IPS-NIHi7 (cell line): ENCODE results near the gene PRSS12.
A peak's percentile ranks its signal among the peaks of the same experiment; 100 is the strongest.
"Not testable (repeated sequence)": the region's sequence is repeated elsewhere in the genome, so short reads cannot be mapped to it uniquely, and the experiment has no call there.

ENCODE experiments used
- DNase-seq: peaks from one replicate; pipeline ENCODE4 v3.0.0; 2012; ENCODE audit warnings: mixed read lengths; ENCODE audit errors: extremely low spot score

The PRSS12 gene, protein sequence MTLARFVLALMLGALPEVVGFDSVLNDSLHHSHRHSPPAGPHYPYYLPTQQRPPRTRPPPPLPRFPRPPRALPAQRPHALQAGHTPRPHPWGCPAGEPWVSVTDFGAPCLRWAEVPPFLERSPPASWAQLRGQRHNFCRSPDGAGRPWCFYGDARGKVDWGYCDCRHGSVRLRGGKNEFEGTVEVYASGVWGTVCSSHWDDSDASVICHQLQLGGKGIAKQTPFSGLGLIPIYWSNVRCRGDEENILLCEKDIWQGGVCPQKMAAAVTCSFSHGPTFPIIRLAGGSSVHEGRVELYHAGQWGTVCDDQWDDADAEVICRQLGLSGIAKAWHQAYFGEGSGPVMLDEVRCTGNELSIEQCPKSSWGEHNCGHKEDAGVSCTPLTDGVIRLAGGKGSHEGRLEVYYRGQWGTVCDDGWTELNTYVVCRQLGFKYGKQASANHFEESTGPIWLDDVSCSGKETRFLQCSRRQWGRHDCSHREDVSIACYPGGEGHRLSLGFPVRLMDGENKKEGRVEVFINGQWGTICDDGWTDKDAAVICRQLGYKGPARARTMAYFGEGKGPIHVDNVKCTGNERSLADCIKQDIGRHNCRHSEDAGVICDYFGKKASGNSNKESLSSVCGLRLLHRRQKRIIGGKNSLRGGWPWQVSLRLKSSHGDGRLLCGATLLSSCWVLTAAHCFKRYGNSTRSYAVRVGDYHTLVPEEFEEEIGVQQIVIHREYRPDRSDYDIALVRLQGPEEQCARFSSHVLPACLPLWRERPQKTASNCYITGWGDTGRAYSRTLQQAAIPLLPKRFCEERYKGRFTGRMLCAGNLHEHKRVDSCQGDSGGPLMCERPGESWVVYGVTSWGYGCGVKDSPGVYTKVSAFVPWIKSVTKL

DNA sequence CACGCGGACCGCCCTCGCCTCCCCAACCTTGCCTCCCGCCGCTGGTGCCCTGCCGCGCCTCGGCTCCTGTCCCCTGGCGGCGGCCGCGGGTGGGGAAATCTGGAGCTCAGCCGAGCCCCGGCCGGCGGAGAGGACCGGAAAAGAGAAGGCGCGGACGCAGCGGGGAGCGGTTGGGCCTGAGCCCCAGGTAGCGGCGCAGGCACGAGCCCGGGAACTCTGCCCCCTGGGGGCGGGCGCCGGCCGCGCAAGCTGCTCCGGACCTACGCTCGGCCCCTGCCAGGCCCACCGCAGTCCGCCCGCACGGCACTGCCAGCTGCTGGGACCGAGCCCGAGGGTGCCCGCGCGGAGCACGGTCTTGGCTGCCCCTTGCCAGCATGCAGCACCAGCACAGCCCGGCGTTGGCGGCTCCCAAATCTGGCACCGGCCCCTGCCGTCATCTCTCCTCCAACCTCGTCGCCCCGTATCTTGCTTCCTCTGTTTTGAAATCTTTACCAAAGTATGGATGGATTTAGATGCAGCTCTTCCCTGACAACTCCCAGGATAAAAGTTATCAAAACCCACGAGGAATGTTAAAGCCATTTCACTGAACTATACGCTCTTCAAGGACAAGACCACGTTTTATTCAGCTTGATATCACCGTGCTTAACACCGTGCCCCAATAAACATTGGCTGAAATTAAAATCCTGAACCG is at the start of gene PRSS12:
Gene PRSS12, minus strand, starts transcription at position 161 of the 691 bp plus-strand sequence. CDS start 283 bp downstream, outside the sequence.
- DNase-seq, result peak; percentile 88

DNA sequence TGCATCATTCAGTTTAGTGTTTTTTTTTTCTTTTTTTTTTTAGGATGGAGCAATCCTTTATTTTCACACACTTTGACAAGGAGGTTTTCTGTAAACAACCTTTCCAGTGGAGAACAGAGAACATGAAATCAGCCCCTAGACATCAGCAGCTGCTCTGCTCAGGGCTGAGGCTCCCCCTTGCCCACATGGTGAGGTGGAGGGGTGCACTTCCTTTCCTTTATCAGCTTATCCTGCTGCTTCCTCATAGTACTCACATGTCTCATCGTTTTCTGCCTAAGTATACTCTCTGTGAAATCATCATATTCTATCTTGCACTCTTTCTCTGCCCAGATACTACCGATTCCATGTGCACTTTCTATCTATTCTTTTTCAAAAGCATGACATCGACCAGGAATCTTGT is 47.6 kb upstream of the PRSS12 start:
- DNase-seq, result no peak

GRCh38 chr4:118399883-118400282 is 47.1 kb upstream of the PRSS12 start:
- not testable (repeated sequence) for DNase-seq

- no peak for DNase-seq
Measured at GRCh38 chr4:118398226-118399090, 45.7 kb upstream of the PRSS12 start.

- no peak for DNase-seq
Measured at GRCh38 chr4:118397623-118397979, 44.8 kb upstream of the PRSS12 start.

DNA sequence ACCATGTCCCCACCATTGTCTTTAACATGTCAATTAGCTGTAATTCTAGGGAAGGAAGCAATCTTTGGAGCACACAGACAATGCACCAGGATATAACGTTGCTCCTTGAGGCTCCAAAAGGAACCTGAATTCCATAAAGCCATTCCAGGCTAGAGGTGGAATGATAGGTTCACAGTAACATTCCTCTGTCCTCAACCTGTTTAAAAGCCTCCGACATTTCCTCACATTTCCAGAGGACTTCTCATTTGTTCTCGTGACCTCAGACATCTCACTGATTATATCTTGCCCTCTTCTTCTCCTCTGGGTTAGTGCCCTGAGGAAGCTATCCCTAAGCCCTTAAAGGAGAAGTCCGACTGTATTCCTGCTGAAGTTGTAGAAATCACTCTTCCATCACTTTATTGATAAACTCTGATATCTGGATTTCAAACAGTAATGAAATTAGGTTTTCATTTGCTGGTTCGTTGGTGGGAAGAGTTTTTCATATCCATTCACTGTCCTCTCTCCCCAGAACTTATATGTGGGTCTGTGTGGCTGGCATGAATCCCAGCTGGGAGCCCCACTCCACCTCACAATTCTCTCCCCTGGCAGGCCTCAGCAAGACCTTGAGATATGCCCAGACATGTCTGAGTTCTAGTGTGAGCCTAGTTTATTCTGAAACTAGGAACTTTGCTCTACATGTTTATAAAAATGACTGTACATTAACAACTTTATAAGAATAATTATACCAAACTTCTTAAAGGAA is 44.2 kb upstream of the PRSS12 start:
- DNase-seq, result no peak

- DNase-seq, result no peak
Measured at GRCh38 chr4:118395057-118395644, 42.3 kb upstream of the PRSS12 start.

GRCh38 chr4:118392509-118392908 is 39.7 kb upstream of the PRSS12 start:
- DNase-seq, result not testable (repeated sequence)

- DNase-seq, result no peak
Measured at GRCh38 chr4:118390121-118390520, 37.3 kb upstream of the PRSS12 start.

DNA sequence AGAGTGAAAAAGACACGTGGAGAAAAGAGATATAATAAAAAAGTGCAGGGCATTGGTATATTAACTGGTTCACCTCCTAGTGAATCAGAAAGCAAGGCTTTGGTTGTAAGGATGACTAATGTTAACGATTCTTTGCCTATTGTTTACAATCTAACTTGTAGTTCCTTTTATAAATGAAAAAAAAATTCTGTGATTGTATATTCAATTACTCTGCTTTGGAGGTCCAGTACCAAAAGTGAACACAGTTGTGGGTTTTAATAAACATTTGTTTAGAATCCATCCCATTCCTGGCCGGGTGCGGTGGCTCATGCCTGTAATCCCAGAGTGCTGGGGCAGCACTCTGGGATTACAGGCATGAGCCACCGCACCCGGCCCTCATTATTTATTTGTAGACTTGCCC is 36.9 kb upstream of the PRSS12 start:
- no peak for DNase-seq

- DNase-seq, result no peak
Measured at GRCh38 chr4:118388606-118389005, 35.8 kb upstream of the PRSS12 start.

GRCh38 chr4:118381902-118382301 is 29.1 kb upstream of the PRSS12 start:
- no peak for DNase-seq

DNA sequence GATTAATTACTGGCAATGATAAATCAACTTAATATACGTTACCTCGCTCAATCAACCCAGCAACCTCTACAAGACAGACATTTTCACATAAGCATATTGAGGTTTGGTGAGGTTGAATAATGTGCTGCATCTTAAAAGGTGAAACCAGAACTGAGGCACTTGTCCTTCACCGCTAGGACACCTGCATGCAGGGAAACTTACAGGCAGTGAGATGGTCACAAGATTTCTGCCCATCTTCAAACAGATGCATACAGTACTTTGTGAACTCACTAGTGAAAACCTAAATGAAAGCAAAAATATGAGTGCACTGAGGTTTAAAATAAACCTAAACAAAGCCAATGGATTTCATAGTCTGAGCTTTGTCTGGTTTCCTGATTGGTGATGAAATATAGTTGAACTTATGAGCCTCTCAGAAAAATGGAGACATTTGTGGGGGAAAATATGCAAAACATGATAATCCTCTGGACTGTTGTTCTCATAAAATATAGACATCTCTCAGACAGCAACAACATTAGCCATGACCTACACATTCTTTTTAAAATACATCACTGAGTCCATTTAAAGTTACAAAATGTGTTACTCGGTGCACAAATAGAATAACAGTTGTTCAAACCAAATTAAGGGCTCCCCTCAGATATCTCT is 20.9 kb upstream of the PRSS12 start:
- no peak for DNase-seq

GRCh38 chr4:118372251-118372650 is 19.4 kb upstream of the PRSS12 start:
- no peak for DNase-seq

GRCh38 chr4:118369231-118369630 is 16.4 kb upstream of the PRSS12 start:
- no peak for DNase-seq

DNA sequence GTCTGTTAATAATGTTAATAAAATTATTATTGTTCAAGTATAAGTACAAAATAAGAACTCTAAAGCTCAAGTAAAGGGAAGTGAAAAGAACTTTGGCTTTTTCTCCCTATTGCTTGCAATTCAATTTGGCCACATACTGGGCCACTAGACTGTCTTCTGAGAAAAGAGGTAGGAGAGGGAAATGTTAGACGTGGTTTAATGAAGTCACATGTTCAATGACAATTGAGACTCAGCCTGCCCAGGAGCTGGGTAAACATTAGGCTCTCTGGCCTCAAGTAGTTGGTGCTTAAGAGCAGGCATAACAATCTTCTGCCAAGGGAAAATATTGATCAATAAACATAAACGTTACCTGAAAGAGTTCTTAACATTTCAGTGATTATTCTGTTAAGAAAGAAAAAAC is 15.1 kb upstream of the PRSS12 start:
- DNase-seq, result no peak

GRCh38 chr4:118367361-118367760 is 14.6 kb upstream of the PRSS12 start:
- DNase-seq, result no peak

GRCh38 chr4:118363166-118363565 is 10.4 kb upstream of the PRSS12 start:
- DNase-seq, result no peak

DNA sequence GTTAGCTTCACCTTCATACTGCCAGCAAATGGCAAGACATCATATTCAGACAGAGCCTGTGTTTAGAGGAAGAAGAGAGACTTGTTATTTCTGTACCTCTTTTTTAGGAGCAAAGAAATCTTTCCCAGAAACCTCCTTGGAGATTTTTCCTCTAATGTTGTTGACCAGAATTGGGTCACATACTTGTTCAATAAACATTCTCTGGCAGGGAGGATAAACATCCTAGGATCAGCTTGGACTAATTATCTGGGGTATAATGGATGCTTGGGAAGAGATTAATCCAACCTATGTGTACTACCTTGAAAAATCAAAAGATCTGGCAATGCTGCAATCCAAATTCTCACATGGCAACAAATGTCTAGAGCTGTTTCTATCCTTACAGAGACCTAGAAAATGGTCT is 8.4 kb upstream of the PRSS12 start:
- no peak for DNase-seq

DNA sequence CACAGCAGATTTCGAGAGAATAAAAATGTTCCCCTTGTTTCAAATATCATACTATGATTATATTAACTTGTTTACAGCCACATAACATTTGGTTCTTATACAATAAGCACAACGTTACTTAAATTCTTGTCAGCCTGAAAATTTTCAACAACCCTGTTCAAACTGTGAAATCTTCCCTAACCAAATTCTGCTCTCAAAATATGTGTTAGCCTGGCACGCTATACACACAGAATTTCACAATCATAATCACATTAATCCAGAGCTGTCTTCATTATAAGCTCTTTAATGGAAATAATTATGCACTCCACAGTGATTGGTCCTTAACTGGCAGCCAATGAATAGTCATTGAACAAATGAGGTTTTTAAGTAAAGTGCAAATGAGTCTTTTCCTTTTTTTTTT is 7.3 kb upstream of the PRSS12 start:
- DNase-seq, result no peak
